Vagina (tissue), 2 donors: Measurements from ENCODE around the gene DNER.
"Not testable (repeated sequence)": the region's sequence is repeated elsewhere in the genome, so short reads cannot be mapped to it uniquely, and the experiment has no call there.

ENCODE experiments used
- CTCF ChIP-seq, 3 experiments: fragments of 450-650 bp in 2 of 3; fragments of 200-600 bp in 1 of 3; sonication (generic) in 1 of 3; IDR thresholded peaks; one replicate each; pipeline ENCODE4 v1.5.1; 2017 to 2019; ENCODE audit warnings: antibody characterized with exemption in 3 of 3, mild to moderate bottlenecking in 2 of 3, moderate library complexity in 2 of 3
- POLR2A ChIP-seq, 2 donors: fragments of 450-650 bp; IDR thresholded peaks; one replicate each; pipeline ENCODE4 v1.6.1; 2017; ENCODE audit warnings: antibody characterized with exemption in 2 of 2, mild to moderate bottlenecking in 2 of 2, moderate library complexity in 2 of 2
- POLR2AphosphoS5 ChIP-seq, 2 donors: sonication (generic); formaldehyde crosslinking; IDR thresholded peaks; one replicate each; pipeline ENCODE4 v1.9.0; 2017; ENCODE audit warnings: antibody characterized with exemption in 2 of 2, mild to moderate bottlenecking in 2 of 2, low read depth in 1 of 2; ENCODE audit not compliant: insufficient read depth in 1 of 2

GRCh38 chr2:229693845-229694244 is 20.5 kb downstream of the DNER start:
- not testable (repeated sequence) for TF ChIP-seq CTCF (IDR thresholded peaks at IDR 0.05); POLR2A (IDR thresholded peaks at IDR 0.05); POLR2AphosphoS5 (IDR thresholded peaks at IDR 0.05; ENCODE audit: insufficient read depth in 1 of 2, low read depth in 1 of 2)
